GM18951 (cell line): Measurements from ENCODE around the gene ZNF516.
"Not testable (repeated sequence)": the region's sequence is repeated elsewhere in the genome, so short reads cannot be mapped to it uniquely, and the experiment has no call there.

Experiments
- POLR2A ChIP-seq: IDR thresholded peaks from 4 replicates; pipeline ENCODE4 v1.6.1; 2011; ENCODE audit warnings: mild to moderate bottlenecking; ENCODE audit not compliant: insufficient read length, insufficient read depth; ENCODE audit errors: extremely low read depth
- in situ Hi-C: fragments of 300-500 bp; cut with MboI; formaldehyde crosslinking; loops from one replicate; pipeline ENCODE4 v1.12.0; 2022; ENCODE audit warnings: low sequenced_read_pairs, mixed read lengths, inconsistent platforms; ENCODE audit not compliant: unreplicated experiment

ZNF516 gene, protein sequence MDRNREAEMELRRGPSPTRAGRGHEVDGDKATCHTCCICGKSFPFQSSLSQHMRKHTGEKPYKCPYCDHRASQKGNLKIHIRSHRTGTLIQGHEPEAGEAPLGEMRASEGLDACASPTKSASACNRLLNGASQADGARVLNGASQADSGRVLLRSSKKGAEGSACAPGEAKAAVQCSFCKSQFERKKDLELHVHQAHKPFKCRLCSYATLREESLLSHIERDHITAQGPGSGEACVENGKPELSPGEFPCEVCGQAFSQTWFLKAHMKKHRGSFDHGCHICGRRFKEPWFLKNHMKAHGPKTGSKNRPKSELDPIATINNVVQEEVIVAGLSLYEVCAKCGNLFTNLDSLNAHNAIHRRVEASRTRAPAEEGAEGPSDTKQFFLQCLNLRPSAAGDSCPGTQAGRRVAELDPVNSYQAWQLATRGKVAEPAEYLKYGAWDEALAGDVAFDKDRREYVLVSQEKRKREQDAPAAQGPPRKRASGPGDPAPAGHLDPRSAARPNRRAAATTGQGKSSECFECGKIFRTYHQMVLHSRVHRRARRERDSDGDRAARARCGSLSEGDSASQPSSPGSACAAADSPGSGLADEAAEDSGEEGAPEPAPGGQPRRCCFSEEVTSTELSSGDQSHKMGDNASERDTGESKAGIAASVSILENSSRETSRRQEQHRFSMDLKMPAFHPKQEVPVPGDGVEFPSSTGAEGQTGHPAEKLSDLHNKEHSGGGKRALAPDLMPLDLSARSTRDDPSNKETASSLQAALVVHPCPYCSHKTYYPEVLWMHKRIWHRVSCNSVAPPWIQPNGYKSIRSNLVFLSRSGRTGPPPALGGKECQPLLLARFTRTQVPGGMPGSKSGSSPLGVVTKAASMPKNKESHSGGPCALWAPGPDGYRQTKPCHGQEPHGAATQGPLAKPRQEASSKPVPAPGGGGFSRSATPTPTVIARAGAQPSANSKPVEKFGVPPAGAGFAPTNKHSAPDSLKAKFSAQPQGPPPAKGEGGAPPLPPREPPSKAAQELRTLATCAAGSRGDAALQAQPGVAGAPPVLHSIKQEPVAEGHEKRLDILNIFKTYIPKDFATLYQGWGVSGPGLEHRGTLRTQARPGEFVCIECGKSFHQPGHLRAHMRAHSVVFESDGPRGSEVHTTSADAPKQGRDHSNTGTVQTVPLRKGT

DNA sequence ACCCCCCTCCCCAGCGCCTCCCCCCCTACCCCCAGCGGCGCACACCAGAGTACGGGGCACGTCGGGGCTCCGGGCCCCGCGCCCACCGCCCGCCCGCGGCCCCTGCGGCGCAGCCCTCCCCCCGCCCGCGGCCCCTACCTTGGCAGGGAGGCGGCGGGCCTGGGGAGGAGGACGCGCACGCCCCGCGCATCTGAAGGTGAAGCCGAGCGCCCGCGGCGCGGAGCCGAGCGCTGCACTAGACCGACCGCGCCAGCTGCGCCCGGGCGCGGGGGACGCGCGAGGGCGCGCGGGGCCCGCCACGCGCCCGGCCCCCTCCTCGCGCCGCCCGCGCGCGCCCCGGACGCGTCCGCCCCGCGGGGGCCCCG is at the start of gene ZNF516:
TSS of gene ZNF516 (minus strand) at position 237 of the 365 bp plus-strand sequence. CDS start 52,188 bp downstream, outside the sequence.
- no peak for TF ChIP-seq POLR2A
- in situ Hi-C loops = no loop called here

DNA sequence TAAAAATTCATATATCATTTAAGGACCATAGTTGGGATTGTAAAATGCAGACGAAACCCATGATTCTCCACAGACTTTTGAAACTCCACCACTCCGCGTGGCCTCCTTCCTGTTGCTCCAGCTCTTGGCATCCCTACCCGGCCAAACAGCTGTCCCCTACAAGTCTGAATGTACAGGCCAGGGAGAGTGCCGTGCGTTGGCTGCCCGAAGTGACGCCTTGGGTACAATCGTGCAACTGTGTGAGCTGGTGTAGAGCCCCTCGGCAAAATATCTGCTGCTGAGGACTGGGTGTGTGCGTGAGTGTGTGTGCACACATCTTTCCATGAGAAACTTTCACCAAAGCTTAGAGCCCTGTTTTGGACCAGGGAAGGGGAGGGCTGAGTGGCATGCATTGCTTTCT is 43.8 kb upstream of the ZNF516 start:
- in situ Hi-C loops = no loop called here
- no peak for TF ChIP-seq POLR2A

DNA sequence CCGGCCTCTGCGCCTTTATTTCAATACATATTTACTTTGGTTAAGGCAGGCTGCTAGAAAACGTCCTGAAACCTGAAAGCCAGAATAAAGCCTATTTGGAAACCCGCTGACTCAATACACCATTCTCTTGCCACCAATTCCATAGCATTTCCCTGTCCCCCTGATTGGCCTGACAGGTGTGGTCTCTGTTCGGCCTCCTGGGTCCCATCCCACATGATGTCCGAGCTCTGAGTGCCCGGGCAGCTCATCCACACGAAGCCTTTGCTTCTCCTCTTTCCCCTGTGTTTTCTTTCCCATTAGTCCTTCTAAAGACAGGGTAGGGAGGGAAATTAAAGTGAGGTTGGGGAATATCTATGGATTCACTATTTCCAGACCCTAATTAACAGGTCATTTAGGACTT is 42.6 kb upstream of the ZNF516 start:
- in situ Hi-C loops = no loop called here
- no peak for TF ChIP-seq POLR2A

DNA sequence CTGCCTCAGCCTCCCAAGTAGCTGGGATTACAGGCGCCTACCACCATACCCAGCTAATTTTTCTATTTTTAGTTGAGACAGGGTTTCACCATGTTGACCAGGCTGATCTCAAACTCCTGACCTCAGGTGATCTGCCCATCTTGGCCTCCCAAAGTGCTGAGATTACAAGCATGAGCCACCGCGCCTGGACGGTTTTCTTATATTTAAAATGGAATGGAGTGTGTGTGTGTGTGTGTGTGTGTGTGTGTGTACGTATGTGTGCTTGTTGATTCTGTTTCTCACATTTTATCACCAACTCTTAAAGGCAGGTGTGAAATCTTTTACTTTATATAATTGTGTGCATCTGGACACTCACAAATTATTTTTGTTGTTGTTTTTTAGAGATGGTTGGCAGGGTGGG is 41.6 kb upstream of the ZNF516 start:
- in situ Hi-C loops = not testable (repeated sequence)

DNA sequence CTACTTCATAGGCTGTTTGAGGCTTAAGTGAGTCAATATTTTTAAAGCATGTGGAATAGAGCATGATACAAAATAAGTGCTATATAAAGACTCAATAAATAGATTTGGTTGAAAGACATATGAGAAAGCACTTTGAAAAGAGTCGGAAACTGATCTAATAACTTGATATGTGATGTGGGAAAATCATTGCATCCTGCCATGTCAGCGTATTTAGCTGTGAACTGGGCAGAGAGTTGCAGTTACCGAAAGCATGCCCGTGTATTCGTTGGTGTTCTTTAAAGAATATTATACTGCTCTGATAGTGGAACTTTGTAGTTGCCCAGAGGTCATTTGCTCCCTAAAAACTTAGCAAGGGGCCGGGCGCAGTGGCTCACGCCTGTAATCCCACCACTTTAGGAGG is 37.8 kb upstream of the ZNF516 start:
- TF ChIP-seq POLR2A = no peak

DNA sequence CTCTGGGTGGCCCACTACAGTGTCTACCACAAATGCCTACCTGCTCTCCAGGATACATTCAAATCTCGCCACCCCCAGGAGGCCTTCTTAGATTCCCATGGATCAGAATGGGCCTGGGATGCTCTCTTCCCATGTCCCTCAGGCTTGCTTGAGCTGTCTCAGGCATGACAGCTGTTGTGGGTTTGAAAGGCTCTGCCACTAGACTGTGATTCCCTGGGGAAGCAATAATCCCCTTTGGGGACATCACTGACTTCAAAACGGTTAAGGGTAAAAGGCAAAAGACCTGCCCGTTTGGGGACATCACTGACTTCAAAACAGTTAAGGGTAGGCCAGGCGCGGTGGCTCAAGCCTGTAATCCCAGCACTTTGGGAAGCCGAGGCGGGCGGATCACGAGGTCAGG is 35.8 kb upstream of the ZNF516 start:
- TF ChIP-seq POLR2A = no peak

More for the DNA sequence above, 37.8 kb upstream of the ZNF516 start:
- in situ Hi-C loops = no loop called here

DNA sequence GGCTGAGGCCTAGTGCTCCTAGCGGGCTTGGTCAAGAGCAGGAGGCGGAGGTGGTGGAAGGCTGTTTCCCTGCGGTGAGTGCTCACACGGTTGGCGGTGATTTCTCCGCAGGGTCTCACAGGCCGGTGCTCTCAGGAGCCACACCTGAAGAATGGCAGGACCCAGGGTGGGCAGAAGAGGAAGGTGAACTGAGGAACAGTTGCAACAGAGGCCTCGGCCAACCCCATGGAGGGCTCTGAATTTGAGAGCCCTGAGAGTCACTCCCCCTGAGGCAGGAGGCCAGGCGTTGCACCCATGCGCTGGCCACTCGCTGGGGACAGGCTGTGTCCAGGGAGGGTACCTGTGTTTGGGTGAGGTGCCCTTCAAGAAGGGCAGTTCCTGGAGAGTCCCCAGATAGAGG is 35.3 kb upstream of the ZNF516 start:
- in situ Hi-C loops = no loop called here
- TF ChIP-seq POLR2A = no peak

More for the DNA sequence above, 35.8 kb upstream of the ZNF516 start:
- in situ Hi-C loops = no loop called here

DNA sequence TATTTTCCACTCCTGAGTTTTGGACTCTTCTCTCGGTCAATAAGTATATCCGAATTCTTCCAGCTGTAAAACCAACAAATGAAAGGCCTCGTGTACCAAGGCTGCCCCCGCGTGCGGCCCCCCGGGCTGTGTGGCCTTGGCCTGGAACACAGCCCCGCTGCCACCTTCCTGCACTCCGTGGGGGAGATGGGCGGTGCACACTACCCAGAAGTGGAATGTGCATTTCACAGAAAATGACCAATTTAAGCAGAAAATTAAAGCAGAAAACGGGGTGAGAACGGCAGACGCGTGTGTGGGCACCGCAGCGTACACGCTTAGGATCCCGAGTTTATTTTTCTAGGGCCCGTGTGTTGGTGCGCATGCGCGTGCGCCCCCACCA is 34.4 kb upstream of the ZNF516 start:
- in situ Hi-C loops = no loop called here

DNA sequence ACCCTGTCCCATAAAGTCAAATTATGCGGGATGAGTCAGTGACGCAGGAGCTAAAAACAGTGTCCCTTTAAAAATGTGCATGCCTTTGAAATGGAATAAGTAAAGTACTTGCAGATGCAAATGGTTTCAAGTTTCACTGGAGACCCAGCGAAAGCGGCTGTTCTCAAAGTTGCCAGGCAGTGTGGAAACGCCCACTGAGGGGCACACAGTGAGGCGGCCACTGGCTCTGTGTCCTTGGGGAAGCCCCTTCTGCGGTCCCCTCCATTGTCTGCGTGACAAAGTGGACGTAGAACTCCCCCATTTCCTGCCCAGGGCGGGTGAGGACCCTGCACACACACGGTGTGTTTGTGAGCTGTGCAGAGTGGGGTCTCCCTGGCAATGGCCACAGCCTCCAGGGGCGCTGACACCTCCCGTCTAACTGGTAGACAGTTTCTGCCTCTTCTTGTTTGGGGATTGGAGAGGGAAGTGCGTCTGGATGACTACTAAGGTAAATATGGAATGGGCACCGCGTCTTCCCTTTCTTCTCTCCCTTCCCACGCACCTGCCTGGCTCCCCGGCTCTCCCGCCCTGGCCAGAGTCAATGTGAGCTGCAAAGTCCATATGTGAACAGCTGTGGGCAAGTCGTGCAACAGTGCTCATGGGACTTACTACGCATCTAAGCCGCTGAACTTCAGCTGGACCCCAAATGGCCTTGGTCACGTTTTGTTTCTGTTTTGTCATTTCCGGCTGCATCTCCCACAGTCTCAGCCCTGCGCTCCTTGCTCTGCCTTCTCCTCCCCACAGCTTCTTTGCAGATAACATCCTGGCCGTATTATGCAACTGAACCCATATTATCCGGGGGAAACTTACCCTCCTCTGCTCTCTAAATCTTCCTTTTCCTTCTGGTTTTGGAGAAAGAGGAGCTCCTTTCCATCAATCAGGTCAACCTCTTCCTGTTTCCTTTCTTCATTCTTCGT is 33.7 kb upstream of the ZNF516 start:
- in situ Hi-C loops = no loop called here
- TF ChIP-seq POLR2A = no peak

More for the DNA sequence above, 34.4 kb upstream of the ZNF516 start:
- TF ChIP-seq POLR2A = no peak

DNA sequence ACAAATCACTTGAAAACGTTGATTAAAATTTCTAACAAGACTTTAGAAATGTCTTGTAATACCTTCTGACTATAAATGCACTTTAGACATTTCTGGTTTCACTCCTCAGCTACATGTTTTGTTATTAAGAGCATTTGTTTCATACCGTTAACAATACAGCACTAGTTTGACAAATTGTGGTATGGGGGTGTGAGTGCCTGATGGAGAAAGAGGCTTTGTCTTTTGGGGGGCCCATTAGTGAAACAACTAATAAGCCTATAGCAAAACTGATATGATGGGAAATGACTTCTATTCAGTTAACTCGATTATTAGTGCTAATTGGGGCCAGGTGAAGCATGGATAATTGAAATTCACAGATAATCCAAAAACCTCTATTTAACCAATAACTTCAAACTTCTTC is 30.9 kb upstream of the ZNF516 start:
- TF ChIP-seq POLR2A = no peak
- in situ Hi-C loops = no loop called here

DNA sequence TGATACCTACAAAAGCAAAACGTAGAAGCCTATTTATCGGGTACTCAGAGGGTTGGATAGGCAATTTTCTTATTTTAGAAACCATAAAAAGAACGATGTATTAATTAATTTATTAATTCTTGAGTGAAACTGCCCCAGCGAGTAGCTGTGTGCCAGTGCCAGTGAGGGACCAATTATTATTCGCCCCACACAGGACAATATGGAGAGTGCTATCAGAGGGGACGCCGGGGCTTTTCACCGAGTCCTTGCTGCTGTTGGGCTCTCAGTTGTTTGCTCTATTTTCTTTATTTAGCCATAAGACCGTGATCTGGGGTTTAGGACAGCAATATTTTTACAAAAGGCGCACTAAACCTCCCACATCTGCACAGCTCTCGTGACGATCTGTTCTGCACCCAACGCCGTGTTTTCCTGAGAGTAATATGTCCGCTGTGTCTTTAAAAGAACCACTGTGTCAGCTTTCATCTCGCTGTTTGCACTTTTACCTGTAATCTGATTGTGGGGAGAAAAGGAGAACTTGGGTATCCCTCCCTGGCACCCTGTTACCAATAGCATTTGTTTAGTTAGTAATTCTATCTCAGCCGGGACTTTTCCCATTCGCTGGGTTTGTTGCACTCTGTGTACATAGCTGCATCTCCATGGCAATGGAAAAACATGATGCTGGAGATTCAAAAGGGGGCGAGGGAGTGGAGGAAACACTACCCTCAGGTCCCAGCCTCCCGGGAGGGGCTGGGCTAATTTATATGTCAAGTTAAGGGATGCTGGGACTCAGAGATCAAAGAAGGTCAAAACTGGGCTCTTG is 30.1 kb upstream of the ZNF516 start:
- in situ Hi-C loops = no loop called here
- TF ChIP-seq POLR2A = no peak

DNA sequence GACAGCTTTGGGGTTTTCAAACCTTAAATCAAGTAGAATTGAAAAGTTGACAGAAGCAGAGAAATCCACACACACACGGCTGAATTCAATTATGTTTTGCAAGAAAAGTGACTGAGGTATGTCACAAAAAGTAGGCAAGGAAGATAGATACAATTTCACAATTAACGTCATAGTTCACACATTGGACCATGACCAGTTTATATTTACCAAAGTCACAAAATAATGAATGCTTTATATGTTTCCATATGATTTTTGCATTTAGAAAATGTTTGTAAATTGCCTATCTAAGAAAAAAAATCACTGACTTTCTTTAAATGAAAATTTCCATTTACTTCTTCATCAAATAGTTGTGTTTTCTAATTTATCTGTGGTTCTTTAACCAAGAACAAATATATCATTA is 29.4 kb upstream of the ZNF516 start:
- no peak for TF ChIP-seq POLR2A
- in situ Hi-C loops = no loop called here

DNA sequence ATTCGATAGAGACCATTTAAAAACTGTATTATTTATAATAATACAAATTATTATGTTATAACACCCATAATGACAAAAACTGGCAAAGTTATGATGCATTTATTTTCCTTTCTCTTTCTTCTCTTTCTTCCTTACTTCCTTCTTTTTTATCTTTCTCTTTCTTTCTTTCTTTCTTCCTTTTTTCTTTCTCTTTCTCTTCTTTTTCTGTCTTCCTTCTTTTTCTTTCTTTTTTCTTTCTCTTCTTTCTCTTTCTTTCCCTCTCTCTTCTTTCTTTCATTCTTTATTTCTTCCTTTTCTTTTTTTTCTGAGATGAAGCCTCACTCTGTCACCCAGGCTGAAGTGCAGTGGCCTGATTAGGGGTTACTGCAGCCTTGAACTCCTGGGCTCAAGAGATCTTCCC is 27.5 kb upstream of the ZNF516 start:
- in situ Hi-C loops = no loop called here

More for the DNA sequence above, 27.5 kb upstream of the ZNF516 start:
- no peak for TF ChIP-seq POLR2A
